Naive thymus-derived CD4-positive, alpha-beta T cell (primary cell): ENCODE results near the gene ELAVL1. TPM values are rescaled to one million over a fixed set of nuclear protein-coding genes. Genes with fewer than 3 reads are reported as not detected.
A peak's percentile ranks its signal among the peaks of the same experiment; 100 is the strongest.

Source experiments
- ATAC-seq: fragments of 150-1000 bp; cut with Tn5 transposase; 2 replicates; pipeline ENCODE4 v1.10.0; 2021; ENCODE audit warnings: mild to moderate bottlenecking, moderate library complexity
- CTCF ChIA-PET: fragments of 350-600 bp; sonication (Branson Sonifier 250); formaldehyde crosslinking; loops from one replicate; lab custom pipeline; 2021; ENCODE audit warnings: antibody characterized with exemption; lab: Charles Lee
- POLR2A ChIA-PET: fragments of 350-600 bp; sonication (Branson Sonifier 250); formaldehyde crosslinking; loops from one replicate; lab custom pipeline; 2021; ENCODE audit warnings: antibody characterized with exemption, inconsistent platforms; lab: Charles Lee
- DNase-seq, 9 donors: peaks; one replicate each; pipeline versions ENCODE4 v3.0.0 to v3.0.0-alpha.2; 2020 to 2022; ENCODE audit warnings: mixed read lengths in 1 of 9
- H3K27ac ChIP-seq: one replicate; pipeline ENCODE4 v1.7.0; 2013; ENCODE audit warnings: mild to moderate bottlenecking, low read depth, low read length, moderate library complexity
- H3K27me3 ChIP-seq, 2 donors: one replicate each; pipeline ENCODE4 v1.7.0; 2013; ENCODE audit warnings: low read length in 2 of 2, mild to moderate bottlenecking in 2 of 2, moderate library complexity in 2 of 2; ENCODE audit not compliant: control insufficient read depth in 2 of 2, insufficient read depth in 2 of 2
- H3K36me3 ChIP-seq, 3 experiments: 1 replicate in 2 of 3; 2 replicates in 1 of 3; pipeline ENCODE4 v1.7.0; 2013; ENCODE audit warnings: low read length in 3 of 3, mild to moderate bottlenecking in 3 of 3, moderate library complexity in 1 of 3; ENCODE audit not compliant: insufficient read depth in 3 of 3, control insufficient read depth in 2 of 3
- H3K4me1 ChIP-seq, 2 donors: one replicate each; pipeline ENCODE4 v1.7.0; 2013; ENCODE audit warnings: low read length in 2 of 2, mild to moderate bottlenecking in 2 of 2, moderate library complexity in 1 of 2; ENCODE audit not compliant: control insufficient read depth in 2 of 2, insufficient read depth in 2 of 2
- H3K4me3 ChIP-seq: 2 replicates; pipeline ENCODE4 v1.7.0; 2013; ENCODE audit warnings: mild to moderate bottlenecking, low read length
- H3K9me3 ChIP-seq, 3 experiments: 1 replicate in 2 of 3; 2 replicates in 1 of 3; pipeline ENCODE4 v1.7.0; 2013; ENCODE audit warnings: low read length in 3 of 3; ENCODE audit not compliant: control insufficient read depth in 2 of 3
- H3K27ac Mint-ChIP-seq, 9 donors: one replicate each; pipeline ENCODE4 v1.8.0; 2020 to 2022; ENCODE audit warnings: mixed read lengths in 9 of 9, mild to moderate bottlenecking in 8 of 9, moderate library complexity in 5 of 9, inconsistent platforms in 2 of 9
- H3K27me3 Mint-ChIP-seq, 5 donors: one replicate each; pipeline ENCODE4 v1.8.0; 2021 to 2022; ENCODE audit warnings: mixed read lengths in 5 of 5, mild to moderate bottlenecking in 1 of 5
- H3K36me3 Mint-ChIP-seq, 5 donors: one replicate each; pipeline ENCODE4 v1.8.0; 2020 to 2022; ENCODE audit warnings: mixed read lengths in 5 of 5, mild to moderate bottlenecking in 3 of 5, inconsistent platforms in 1 of 5
- H3K4me1 Mint-ChIP-seq, 7 donors: one replicate each; pipeline ENCODE4 v1.8.0; 2020 to 2022; ENCODE audit warnings: mixed read lengths in 7 of 7, mild to moderate bottlenecking in 3 of 7, inconsistent platforms in 1 of 7
- H3K4me3 Mint-ChIP-seq, 10 donors: one replicate each; pipeline ENCODE4 v1.8.0; 2020 to 2022; ENCODE audit warnings: mild to moderate bottlenecking in 10 of 10, mixed read lengths in 10 of 10, moderate library complexity in 6 of 10, inconsistent platforms in 2 of 10
- H3K9me3 Mint-ChIP-seq, 11 donors: one replicate each; pipeline ENCODE4 v1.8.0; 2020 to 2022; ENCODE audit warnings: mixed read lengths in 11 of 11, mild to moderate bottlenecking in 4 of 11, inconsistent platforms in 1 of 11, moderate library complexity in 1 of 11
- intact Hi-C, 2 donors: fragments of 100-400 bp; cut with micrococcal nuclease; formaldehyde crosslinking; loops; one replicate each; pipeline ENCODE4 v1.15.1; 2023
- polyA plus RNA-seq, 2 donors: library from polyadenylated mRNA; unstranded; fragments of 300-500 nt; fragmentation: Illumina TruSeq; gene quantifications; one replicate each; pipeline ENCODE4 v1.2.3, GENCODE V29; 2021
- total RNA-seq, 6 experiments: library from RNA in 5 of 6; stranded (reverse) in 5 of 6; gene quantifications; 1 replicate in 5 of 6; 2 replicates in 1 of 6; pipeline ENCODE4 v1.2.3 and lab custom pipeline; 2021 to 2026

ELAVL1 gene
- total RNA-seq = 100 to 1,000 TPM in 1 of 5 experiments, 10 to 100 TPM in 4; 32.4 to 117 (median 49.6) TPM
- polyA plus RNA-seq = 10 to 100 TPM; 42.1 to 61.4 TPM
- 28.7 reads per million, percentile 59 among the genes with 10 or more reads in this experiment for total RNA-seq (lab: John Stamatoyannopoulos, UW)

DNA sequence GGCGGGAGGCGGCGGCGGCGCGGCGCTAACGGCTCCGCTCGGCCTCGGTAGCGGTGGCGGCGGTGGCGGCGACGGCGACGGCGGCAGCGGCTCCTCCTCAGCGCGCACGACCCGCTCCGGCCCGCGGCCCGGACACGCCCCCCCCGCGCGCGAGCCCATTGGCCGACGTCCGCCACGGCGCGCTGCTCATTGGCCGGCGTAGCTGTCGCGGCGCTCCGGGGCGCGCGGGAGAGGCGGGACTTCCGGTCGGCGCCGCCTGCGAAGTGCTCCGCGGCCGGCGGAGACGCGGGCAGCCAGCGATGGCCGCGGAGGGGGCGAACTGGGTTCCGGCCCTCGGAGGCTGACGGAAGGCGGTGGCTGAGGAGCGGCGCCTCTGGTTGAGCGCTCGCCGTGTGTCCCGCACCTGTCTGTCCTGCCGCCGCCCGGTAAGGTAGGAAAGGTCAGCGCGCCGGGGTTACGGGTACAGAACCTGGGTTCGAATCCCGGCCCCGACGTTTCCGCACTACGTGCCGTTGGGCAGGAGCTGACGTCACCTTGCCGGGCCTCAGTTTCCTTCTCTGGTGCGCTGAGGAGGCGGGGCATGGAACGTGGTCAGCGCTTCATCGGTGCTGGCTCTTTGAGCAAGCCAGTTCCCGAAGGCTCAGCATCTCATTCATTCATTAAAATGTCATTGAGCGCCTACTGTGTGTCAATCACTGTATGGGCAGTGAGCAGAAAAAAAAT lies at the start of gene ELAVL1:
Gene ELAVL1, minus strand, starts transcription at position 108 of the 723 bp plus-strand sequence. CDS start 13,826 bp downstream, outside the sequence.
- POLR2A ChIA-PET = interaction anchor here (0.6 to 1.6 kb wide), 2 partner anchors 46 to 62 kb away, joined by 3 to 8 read pairs; partner anchors contain the start of gene TIMM44

GRCh38 chr19:8054169-8054568 lies 48.7 kb upstream of the ELAVL1 start:
- no peak overlapping the region for H3K4me3 ChIP-seq
- H3K4me3 Mint-ChIP-seq = no peak overlapping the region
- no peak overlapping the region for H3K27ac Mint-ChIP-seq
- H3K27me3 Mint-ChIP-seq = peaks cover 0 to 8% (median 0%) of the 10 kb centered on the region in 5 donors
- intact Hi-C loops = loop anchor here (5.0 kb wide), 2 partner anchors 47 to 52 kb away; partner anchors contain the start of gene ELAVL1 (in 1 of the 2)
- H3K4me1 ChIP-seq = peaks cover 0 to 8% of the 10 kb centered on the region in 2 donors
- no peaks in the 10 kb centered on the region for H3K36me3 ChIP-seq
- DNase-seq (no peak), ATAC-seq (no peak)
- POLR2A ChIA-PET = no interaction called here
- H3K4me1 Mint-ChIP-seq = peaks cover 6 to 18% (median 13%) of the 10 kb centered on the region in 7 donors
- H3K9me3 ChIP-seq = no peaks in the 10 kb centered on the region
- CTCF ChIA-PET = no interaction called here
- peaks cover 0 to 1% (median 0%) of the 10 kb centered on the region in 5 donors for H3K36me3 Mint-ChIP-seq
- no peaks in the 10 kb centered on the region for H3K9me3 Mint-ChIP-seq
- no peaks in the 10 kb centered on the region for H3K27me3 ChIP-seq
- H3K27ac ChIP-seq = no peak overlapping the region

More for the DNA sequence above, at the start of gene ELAVL1:
- H3K36me3 ChIP-seq = peaks cover 0 to 5% (median 0%) of the 10 kb centered on the region in 3 experiments
- ATAC-seq = peak; percentile 96
- Mint-ChIP-seq H3K9me3 (no peaks in the 10 kb centered on the region), H3K36me3 (peaks cover 0 to 4% (median 0%) of the 10 kb centered on the region in 5 donors), H3K4me3 (peak within 1 kb of the TSS; percentile 88 to 97 (median 92)), H3K4me1 (peaks cover 30 to 43% (median 37%) of the 10 kb centered on the region in 7 donors), H3K27me3 (no peaks in the 10 kb centered on the region), H3K27ac (peak within 1 kb of the TSS; percentile 78 to 94 (median 90))
- H3K27me3 ChIP-seq = no peaks in the 10 kb centered on the region
- peak; percentile 80 to 96 (median 88) for DNase-seq
- CTCF ChIA-PET = no interaction called here
- intact Hi-C loops = loop anchor here in 1 of 2 donors (1.0 to 5.0 kb wide), 3 partner anchors 47 to 378 kb away; partner anchors contain the start of genes CCL25, PET100, TIMM44 and XAB2
- H3K9me3 ChIP-seq = no peaks in the 10 kb centered on the region
- H3K4me3 ChIP-seq = peak within 1 kb of the TSS; percentile 86
- H3K4me1 ChIP-seq = peaks cover 20 to 25% of the 10 kb centered on the region in 2 donors
- peak within 1 kb of the TSS; percentile 93 for H3K27ac ChIP-seq

DNA sequence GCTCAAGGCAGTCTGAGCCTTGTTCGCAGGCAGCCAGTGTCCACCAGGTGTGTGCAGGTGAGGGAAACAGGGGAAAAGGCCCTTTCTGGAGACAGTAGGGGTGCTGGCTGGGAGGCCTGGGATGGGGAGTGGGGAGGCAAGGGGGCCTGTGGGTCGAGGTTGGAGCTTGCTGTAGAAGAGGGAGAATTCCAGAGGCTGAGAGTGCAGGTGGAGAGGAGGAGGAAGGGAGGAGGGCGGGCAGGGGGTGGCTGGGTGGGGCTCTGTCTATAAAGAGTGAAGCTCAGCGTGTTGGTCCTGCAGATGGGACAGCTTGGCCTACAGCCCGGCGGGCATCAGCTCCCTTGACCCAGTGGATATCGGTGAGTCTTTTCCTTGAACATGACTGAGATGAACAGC lies 47.0 kb upstream of the ELAVL1 start, which contains the start of gene CCL25:
Gene CCL25, plus strand, starts transcription at position 297 of the 396 bp plus-strand sequence. CDS start 290 bp downstream, outside the sequence.
- Mint-ChIP-seq H3K4me1 (peaks cover 6 to 19% (median 13%) of the 10 kb centered on the region in 7 donors), H3K36me3 (peaks cover 0 to 1% (median 0%) of the 10 kb centered on the region in 5 donors), H3K4me3 (peak within 1 kb of the TSS in 8 of 10 donors; percentile 1 to 80 (median 28)), H3K27ac (peak within 1 kb of the TSS in 8 of 9 donors; percentile 21 to 93 (median 59)), H3K27me3 (peaks cover 0 to 15% (median 0%) of the 10 kb centered on the region in 5 donors), H3K9me3 (no peaks in the 10 kb centered on the region)
- DNase-seq (no peak), ATAC-seq (no peak)
- Histone ChIP-seq H3K27me3 (no peaks in the 10 kb centered on the region), H3K4me3 (no peak within 1 kb of the TSS), H3K9me3 (no peaks in the 10 kb centered on the region), H3K36me3 (no peaks in the 10 kb centered on the region), H3K4me1 (peaks cover 0 to 8% of the 10 kb centered on the region in 2 donors), H3K27ac (peak within 1 kb of the TSS; percentile 41)
- POLR2A ChIA-PET = no interaction called here
- CTCF ChIA-PET = no interaction called here
- intact Hi-C loops = loop anchor here (5.0 kb wide), 2 partner anchors 45 to 50 kb away; partner anchors contain the start of gene ELAVL1 (in 1 of the 2)

DNA sequence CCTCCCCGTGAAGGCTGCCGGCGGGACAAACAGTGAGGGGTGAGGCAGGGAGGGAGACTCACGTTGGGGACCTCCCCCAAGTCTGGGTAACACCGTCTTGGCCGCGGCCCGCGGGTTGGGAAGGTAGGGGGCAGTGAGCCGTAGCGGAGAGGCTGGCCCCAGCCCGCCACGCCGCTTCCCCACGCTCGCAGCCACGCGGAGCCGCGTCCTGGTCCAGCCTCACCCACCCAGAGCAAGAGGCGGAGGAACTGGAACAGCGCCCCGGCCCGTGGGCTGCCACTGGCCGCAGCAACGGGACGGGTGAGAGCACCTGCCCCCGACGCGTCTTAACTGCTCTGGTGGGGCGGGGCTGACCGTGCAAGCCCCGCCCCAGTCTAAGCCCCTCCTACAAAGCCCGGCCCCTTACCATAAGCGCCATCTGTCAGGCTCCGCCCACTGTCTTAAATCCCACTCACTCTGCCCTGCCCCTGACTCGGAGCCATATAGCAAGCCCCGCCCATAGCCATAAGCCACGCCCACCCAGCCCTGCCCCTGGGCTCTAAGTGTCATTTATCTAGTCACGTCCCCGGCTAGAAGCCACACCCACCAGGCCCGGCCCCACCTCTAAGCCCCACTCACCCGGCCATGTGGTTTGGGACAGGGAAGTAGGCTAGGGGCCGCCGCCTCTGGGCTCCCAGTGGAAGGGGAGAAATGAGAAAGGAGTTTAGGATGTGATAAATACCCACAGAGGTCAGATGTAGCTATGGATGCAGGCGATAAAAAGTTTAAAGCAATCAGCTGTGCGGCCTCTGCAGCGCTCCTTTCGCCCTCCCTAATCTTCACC lies 45.0 kb upstream of the ELAVL1 start:
- CTCF ChIA-PET = no interaction called here
- H3K27ac Mint-ChIP-seq = peak overlapping the region in 6 of 9 donors; percentile 14 to 75 (median 68)
- intact Hi-C loops = loop anchor here (1.0 to 5.0 kb wide), 3 partner anchors 43 to 221 kb away; partner anchors contain the start of gene ELAVL1 (in 1 of the 2)

GRCh38 chr19:8046569-8047165 lies 41.2 kb upstream of the ELAVL1 start:
- intact Hi-C loops = no loop called here
- POLR2A ChIA-PET = no interaction called here
- H3K36me3 Mint-ChIP-seq = peaks cover 0 to 1% (median 0%) of the 10 kb centered on the region in 5 donors

More for the DNA sequence above, 45.0 kb upstream of the ELAVL1 start:
- Mint-ChIP-seq H3K9me3 (no peaks in the 10 kb centered on the region), H3K27me3 (peaks cover 0 to 17% (median 0%) of the 10 kb centered on the region in 5 donors), H3K4me1 (peaks cover 7 to 24% (median 13%) of the 10 kb centered on the region in 7 donors), H3K4me3 (peak overlapping the region; percentile 59 to 85 (median 80)), H3K36me3 (peaks cover 0 to 1% (median 0%) of the 10 kb centered on the region in 5 donors)
- no peaks in the 10 kb centered on the region for H3K27me3 ChIP-seq
- POLR2A ChIA-PET = no interaction called here
- peak overlapping the region; percentile 47 for H3K27ac ChIP-seq
- H3K4me1 ChIP-seq = peaks cover 0 to 8% of the 10 kb centered on the region in 2 donors
- H3K4me3 ChIP-seq = peak overlapping the region; percentile 54
- peak; percentile 65 to 88 (median 79) for DNase-seq
- no peaks in the 10 kb centered on the region for H3K36me3 ChIP-seq
- ATAC-seq = peak; percentile 99
- no peaks in the 10 kb centered on the region for H3K9me3 ChIP-seq

More at GRCh38 chr19:8046569-8047165, 41.2 kb upstream of the ELAVL1 start:
- DNase-seq (no peak), ATAC-seq (no peak)
- H3K4me1 Mint-ChIP-seq = peaks cover under 1 to 13% (median 6%) of the 10 kb centered on the region in 7 donors
- no peak overlapping the region for H3K4me3 ChIP-seq
- peak overlapping the region in 1 of 10 donors; percentile 1 for H3K4me3 Mint-ChIP-seq
- no peaks in the 10 kb centered on the region for H3K9me3 ChIP-seq
- no peak overlapping the region for H3K27ac ChIP-seq
- peaks cover 0 to 17% (median 0%) of the 10 kb centered on the region in 5 donors for H3K27me3 Mint-ChIP-seq
- H3K27ac Mint-ChIP-seq = peak overlapping the region in 2 of 9 donors; percentile 1 to 54
- no peaks in the 10 kb centered on the region for H3K27me3 ChIP-seq
- CTCF ChIA-PET = no interaction called here
- H3K4me1 ChIP-seq = peaks cover 0 to 8% of the 10 kb centered on the region in 2 donors
- no peaks in the 10 kb centered on the region for H3K36me3 ChIP-seq
- no peaks in the 10 kb centered on the region for H3K9me3 Mint-ChIP-seq
